Head of caudate nucleus (tissue), 42 donors: ENCODE results near the gene ZNF687.
A peak's percentile ranks its signal among the peaks of the same experiment; 100 is the strongest.
"Not testable (repeated sequence)": the region's sequence is repeated elsewhere in the genome, so short reads cannot be mapped to it uniquely, and the experiment has no call there.

ENCODE experiments used
- DNase-seq, 42 donors: peaks; one replicate each; pipeline versions ENCODE4 v3.0.0 to v3.0.0-alpha.2; 2020 to 2021; ENCODE audit warnings: mixed read lengths in 7 of 42
- intact Hi-C: fragments of 100-400 bp; cut with DNase I; formaldehyde crosslinking; loops from one replicate; pipeline ENCODE4 v1.15.0; 2022

ZNF687 gene

DNA sequence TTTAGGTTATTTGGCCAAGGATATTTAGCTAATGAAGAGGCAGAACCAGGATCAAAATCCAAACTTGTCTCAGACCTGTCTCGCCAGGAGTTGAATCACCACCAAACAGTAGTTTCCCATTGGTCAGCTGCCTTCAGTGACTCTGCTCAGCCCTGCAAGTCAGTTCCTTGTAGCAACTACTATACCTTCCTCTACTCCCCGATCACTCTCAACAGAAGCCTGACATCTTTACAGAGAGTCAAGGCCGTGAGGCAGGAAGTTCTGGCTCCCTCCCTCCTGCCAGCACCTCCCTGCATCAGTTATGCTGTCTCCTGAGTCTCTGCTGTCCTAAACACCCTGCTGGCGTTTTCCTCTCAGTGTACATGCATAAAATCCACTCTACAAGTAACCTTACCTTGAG, 14.3 kb upstream of the ZNF687 start:
- intact Hi-C loops: no loop called here
- DNase-seq: no peak

GRCh38 chr1:151273924-151274466, 8.1 kb upstream of the ZNF687 start:
- intact Hi-C loops: no loop called here
- no peak for DNase-seq

DNA sequence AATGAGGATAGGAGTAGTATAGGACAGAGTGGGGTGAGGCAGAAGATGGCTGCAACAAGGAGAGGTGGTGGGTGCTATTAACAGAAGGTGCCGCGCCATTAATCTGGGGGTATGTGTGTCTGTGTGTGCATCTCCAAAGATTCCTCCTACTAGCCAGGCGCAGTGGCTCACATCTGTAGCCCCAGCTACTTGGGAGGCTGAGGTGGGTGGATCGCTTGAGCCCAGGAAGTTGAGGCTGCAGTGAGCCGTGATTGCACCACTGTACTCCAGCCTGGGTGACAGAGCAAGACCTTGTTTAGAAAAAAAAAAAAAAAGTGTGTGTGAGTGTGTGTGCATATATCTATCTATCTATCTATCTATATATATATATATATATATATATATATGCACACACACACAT, 6.8 kb upstream of the ZNF687 start:
- DNase-seq, intact Hi-C loops: not testable (repeated sequence)

DNA sequence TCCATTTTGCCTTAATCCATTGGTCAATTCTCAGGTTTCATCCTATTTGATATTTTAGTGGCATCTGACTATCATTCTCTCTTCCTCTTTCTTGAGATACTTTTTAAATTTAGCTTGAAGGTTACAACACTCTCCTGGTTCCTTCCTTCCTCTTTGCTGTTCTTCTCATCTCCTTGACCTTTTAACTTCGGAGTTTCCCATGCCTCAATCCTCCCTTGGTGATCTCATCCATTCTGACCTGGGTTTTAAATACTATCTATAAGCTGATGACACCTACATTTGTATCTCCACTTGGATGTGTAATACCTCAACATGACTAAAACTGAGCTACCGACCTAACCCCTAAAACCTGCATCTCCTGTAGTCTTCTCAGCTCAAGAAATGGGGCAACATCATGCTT, 4.8 kb upstream of the ZNF687 start:
- intact Hi-C loops: no loop called here
- DNase-seq: no peak

GRCh38 chr1:151281225-151281968, 702 bp upstream of the ZNF687 start:
- peak; percentile 89 to 98 (median 95) for DNase-seq
- intact Hi-C loops: loop anchor here (2.0 kb wide), 1 partner anchor 27 kb away; the partner anchor contains the start of gene PSMD4

DNA sequence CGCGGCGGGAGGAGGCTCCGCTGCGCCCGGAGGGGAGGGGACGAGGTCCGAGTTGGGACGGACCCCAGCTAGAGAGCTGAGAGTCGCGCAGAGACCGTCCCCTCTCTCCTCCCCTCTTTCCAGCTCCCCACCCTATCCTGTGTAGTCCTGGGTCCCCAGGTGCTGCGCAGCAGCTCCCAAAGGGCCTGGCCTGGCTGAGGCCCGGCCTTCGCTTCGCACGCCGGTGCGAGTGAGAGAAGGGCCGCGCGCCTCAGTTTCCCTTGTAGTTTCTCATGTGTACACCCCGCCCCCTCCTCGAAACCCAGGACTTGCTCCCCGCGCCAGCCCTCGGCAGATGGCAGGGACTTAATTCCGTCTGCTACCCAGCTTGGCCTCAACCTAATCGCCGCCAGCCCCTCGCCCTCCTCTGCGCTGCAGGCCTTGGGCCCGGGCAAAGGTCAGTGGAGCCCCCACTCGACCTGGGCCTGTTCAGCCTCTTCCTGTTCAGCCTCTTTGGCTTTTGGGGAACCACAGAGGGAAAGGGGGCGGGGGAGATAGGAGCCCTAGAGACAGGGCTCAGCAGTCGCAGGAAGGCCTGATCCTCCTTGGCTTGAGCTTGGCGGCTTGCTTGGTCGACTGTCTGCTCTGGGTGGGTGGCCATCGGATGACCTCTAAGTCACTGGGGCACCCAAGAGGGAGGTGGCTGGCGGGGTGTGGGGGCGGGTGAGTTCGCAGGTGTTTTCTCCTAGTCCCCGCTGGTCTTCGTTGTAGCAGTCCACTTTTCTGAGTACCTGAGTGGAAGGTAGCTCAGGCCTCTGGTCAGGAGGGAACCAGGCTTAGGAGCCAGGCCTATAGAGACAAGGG, 1.0 kb downstream of the ZNF687 start:
- intact Hi-C loops: no loop called here
- peak in 18 of 42 donors; percentile 18 to 59 (median 31) for DNase-seq

- DNase-seq: no peak
- intact Hi-C loops: no loop called here
Observed at GRCh38 chr1:151284013-151284577, 2.0 kb downstream of the ZNF687 start.

DNA sequence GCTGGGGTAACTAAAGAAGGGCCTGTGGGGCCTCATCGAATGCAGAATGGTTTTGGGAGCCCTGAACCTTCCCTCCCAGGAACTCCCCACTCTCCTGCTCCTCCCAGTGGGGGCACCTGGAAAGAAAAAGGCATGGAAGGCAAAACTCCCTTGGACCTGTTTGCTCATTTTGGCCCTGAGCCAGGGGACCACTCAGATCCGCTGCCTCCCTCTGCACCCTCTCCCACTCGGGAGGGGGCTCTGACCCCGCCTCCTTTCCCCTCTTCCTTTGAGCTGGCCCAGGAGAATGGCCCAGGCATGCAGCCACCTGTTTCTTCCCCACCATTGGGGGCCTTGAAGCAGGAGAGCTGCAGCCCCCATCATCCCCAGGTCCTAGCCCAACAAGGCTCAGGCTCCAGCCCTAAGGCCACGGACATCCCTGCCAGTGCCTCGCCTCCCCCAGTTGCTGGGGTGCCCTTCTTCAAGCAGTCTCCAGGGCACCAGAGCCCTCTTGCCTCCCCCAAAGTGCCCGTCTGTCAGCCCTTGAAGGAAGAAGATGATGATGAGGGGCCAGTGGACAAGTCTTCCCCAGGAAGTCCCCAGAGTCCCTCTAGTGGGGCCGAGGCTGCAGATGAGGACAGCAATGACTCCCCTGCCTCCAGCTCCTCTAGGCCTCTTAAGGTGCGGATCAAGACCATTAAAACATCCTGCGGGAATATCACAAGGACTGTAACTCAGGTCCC, 4.7 kb downstream of the ZNF687 start:
- intact Hi-C loops: no loop called here
- no peak for DNase-seq

DNA sequence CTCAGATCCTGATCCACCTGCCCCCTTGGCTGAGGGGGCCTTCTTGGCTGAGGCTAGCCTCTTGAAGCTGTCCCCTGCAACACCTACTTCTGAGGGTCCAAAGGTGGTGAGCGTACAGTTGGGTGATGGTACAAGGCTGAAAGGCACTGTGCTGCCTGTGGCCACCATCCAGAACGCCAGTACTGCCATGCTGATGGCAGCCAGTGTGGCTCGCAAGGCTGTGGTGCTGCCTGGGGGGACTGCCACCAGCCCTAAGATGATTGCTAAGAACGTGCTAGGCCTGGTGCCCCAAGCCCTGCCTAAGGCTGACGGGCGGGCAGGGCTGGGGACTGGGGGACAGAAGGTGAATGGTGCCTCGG, 5.2 kb downstream of the ZNF687 start:
- intact Hi-C loops: no loop called here
- DNase-seq: no peak

- no peak for DNase-seq
- intact Hi-C loops: no loop called here
Observed at GRCh38 chr1:151287767-151288500, 5.8 kb downstream of the ZNF687 start.

- intact Hi-C loops: no loop called here
- DNase-seq: no peak
Observed at GRCh38 chr1:151288502-151288901, 6.4 kb downstream of the ZNF687 start.

DNA sequence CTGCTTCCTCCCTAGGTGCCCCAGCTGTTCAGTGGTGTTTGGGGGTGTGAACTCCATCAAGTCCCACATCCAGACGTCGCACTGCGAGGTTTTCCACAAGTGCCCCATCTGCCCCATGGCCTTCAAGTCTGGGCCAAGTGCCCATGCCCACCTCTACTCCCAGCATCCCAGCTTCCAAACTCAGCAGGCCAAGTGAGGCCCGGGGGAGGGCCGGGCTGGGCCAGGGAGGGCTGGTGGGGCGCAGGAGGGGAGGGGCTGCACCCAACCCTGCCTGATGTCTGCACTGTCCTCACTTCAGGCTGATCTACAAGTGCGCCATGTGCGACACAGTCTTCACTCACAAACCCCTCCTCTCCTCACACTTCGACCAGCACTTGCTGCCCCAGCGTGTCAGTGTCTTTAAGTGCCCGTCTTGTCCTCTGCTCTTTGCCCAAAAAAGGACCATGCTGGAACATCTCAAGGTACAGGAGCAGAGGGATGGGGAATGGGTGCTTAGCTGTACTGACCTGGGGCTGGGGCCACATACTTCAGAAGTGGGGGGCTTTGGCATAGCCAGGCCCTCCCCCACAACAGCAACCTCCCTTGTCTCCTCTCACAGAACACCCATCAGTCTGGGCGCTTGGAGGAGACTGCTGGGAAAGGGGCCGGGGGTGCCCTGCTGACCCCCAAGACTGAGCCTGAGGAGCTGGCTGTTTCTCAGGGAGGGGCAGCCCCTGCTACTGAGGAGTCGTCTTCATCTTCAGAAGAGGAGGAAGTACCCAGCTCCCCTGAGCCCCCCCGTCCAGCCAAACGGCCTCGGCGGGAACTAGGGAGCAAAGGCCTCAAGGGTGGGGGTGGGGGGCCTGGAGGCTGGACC, 7.2 kb downstream of the ZNF687 start:
- DNase-seq: no peak
- intact Hi-C loops: no loop called here

DNA sequence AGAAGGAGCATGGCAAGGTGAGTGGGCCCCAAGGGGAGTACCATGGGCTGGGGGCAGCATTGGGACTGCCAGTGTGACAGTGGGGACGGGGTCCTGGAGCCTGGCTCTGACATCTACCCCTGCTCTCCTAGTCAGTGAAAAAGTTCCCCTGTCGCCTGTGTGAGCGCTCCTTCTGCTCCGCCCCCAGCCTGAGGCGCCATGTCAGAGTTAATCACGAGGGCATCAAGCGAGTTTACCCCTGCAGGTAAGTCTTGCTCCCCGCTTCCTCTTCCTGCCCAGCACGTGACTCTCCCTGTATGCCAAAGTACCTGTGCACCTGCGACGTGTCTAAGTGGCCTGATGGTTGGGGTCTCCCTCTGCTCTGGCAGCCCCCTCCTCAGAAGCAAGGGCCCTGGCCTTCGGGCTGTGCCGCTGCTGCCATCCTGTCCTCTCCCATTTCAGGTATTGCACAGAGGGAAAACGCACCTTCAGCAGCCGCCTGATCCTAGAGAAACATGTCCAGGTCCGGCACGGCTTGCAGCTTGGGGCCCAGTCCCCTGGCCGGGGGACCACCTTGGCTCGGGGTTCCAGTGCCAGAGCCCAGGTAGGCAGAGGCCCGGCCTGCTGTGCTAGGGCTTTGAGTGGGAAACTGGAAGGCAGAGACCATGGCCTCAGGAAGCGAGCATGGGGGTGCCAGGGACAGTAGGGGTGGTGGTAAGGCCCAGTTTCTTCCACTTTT, 8.1 kb downstream of the ZNF687 start:
- intact Hi-C loops: loop anchor here (10.0 kb wide), 1 partner anchor 105 kb away; the partner anchor contains the start of gene PSMB4
- DNase-seq: no peak

DNA sequence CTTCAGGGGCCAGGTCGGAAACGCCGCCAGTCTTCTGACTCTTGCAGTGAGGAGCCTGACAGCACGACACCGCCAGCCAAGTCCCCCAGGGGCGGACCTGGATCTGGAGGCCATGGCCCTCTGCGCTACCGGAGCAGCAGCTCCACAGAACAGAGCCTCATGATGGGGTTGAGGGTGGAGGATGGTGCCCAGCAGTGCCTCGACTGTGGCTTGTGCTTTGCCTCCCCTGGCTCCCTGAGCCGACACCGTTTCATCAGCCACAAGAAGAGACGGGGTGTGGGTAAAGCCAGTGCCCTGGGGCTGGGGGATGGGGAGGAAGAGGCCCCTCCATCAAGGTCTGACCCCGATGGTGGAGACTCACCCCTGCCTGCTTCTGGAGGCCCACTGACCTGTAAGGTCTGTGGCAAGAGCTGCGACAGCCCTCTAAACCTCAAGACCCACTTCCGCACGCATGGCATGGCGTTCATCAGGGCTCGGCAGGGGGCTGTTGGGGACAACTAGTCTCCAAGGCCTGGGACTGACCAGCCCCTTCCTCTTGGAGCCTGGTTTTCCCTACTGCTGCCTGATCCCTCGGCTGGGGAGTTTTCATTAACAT, 8.7 kb downstream of the ZNF687 start:
- no peak for DNase-seq
- intact Hi-C loops: loop anchor here (10.0 kb wide), 1 partner anchor 104 kb away; the partner anchor contains the start of gene PSMB4

DNA sequence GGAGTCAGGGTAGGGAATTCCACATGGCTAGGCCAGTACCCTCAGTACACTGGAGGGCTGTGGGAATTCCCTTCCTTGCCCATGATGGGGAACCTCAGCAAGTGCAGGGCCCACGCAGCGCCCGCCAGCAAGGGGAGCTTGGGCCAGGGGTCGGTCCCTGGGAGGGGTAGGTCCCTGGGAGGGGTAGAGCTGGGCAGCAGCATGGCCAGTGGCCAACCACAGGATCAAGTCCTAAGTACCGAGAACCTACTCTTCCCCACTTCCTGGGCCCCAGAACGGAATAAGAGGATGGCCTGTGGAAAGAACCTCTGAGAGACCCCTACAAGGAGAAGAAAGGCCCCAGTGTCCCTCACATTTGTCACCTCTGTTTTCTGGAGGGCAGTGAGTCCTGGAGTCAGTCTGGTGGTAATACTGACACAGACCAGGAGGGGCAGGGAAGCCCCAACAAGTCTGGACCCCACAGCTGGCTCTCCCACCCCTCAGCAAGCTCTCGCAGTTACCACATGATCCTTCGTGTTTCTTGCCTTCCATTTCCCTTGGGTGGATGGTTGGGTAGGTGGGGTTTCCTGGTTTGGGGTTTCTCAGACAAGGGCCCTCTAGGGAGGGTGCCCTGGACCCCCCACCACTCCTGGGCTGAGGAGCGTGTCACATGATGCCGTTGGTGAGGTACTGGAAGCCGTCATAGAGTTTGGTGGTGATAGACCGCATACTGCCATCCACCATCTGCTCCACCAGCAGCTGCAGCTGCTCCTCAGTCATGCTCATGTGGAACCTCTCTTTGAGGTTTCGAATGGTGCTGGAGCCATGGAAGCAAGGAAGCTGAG, 10.3 kb downstream of the ZNF687 start:
- no peak for DNase-seq
- intact Hi-C loops: loop anchor here (10.0 kb wide), 1 partner anchor 102 kb away; the partner anchor contains the start of gene PSMB4
